HepG2 (cell line): Measurements from ENCODE around the gene ITGAE. TPM values are rescaled to one million over a fixed set of nuclear protein-coding genes. Genes with fewer than 3 reads are reported as not detected.

Experiments used
- CREB1 ChIP-seq, 2 experiments: fragments of 450-650 bp in 1 of 2; IDR thresholded peaks; 2 replicates each; pipeline ENCODE4 v1.6.1; 2016 to 2017; ENCODE audit warnings: control low read depth in 1 of 2, mild to moderate bottlenecking in 1 of 2, missing compliant biosample characterization in 1 of 2, missing genetic modification characterization in 1 of 2
- CSRNP1 ChIP-seq: sonication (generic); formaldehyde crosslinking; IDR thresholded peaks from 2 replicates; pipeline ENCODE4 v1.8.1; 2023; ENCODE audit warnings: mild to moderate bottlenecking, missing genetic modification reagents
- HNRNPL ChIP-seq: fragments of 200-400 bp; formaldehyde crosslinking; IDR thresholded peaks from 2 replicates; pipeline ENCODE4 v1.6.1; 2017; ENCODE audit warnings: mild to moderate bottlenecking, low read depth, low read length
- IRF1 ChIP-seq: sonication (generic); formaldehyde crosslinking; IDR thresholded peaks from 2 replicates; pipeline ENCODE4 v1.4.0; 2020; ENCODE audit warnings: low read depth, mild to moderate bottlenecking, missing genetic modification reagents
- KAT7 ChIP-seq: IDR thresholded peaks from 2 replicates; pipeline ENCODE4 v1.6.1; 2018; ENCODE audit warnings: borderline replicate concordance, missing compliant biosample characterization
- LCORL ChIP-seq, 2 experiments: fragments of 450-650 bp in 1 of 2; sonication (generic) in 1 of 2; formaldehyde crosslinking in 1 of 2; IDR thresholded peaks; 2 replicates each; pipeline versions ENCODE4 v1.5.0 to v1.6.1; 2017 to 2020; ENCODE audit warnings: antibody characterized with exemption in 1 of 2, missing genetic modification reagents in 1 of 2
- MAFF ChIP-seq: IDR thresholded peaks from 2 replicates; pipeline ENCODE4 v1.6.1; 2011; ENCODE audit warnings: low read depth, low read length, improper control_type of control experiment
- NFKB2 ChIP-seq: sonication (generic); formaldehyde crosslinking; IDR thresholded peaks from 2 replicates; pipeline ENCODE4 v1.4.0; 2020; ENCODE audit warnings: missing genetic modification reagents, borderline replicate concordance
- SMARCC2 ChIP-seq: fragments of 450-650 bp; IDR thresholded peaks from 2 replicates; pipeline ENCODE4 v1.6.1; 2017; ENCODE audit warnings: antibody characterized with exemption, mild to moderate bottlenecking
- SRSF1 ChIP-seq: fragments of 200-400 bp; formaldehyde crosslinking; optimal IDR thresholded peaks from 2 replicates; pipeline ENCODE3; 2017; ENCODE audit warnings: mild to moderate bottlenecking, low read depth, low read length, moderate library complexity
- STAT5B ChIP-seq: sonication (generic); formaldehyde crosslinking; IDR thresholded peaks from 2 replicates; pipeline ENCODE4 v1.4.0; 2020; ENCODE audit warnings: missing genetic modification reagents
- YEATS2 ChIP-seq: sonication (generic); formaldehyde crosslinking; IDR thresholded peaks from 2 replicates; pipeline ENCODE4 v1.4.0; 2020; ENCODE audit warnings: missing genetic modification reagents, borderline replicate concordance
- ZNF143 ChIP-seq: sonication (generic); formaldehyde crosslinking; IDR thresholded peaks from 2 replicates; pipeline ENCODE4 v1.4.0; 2020; ENCODE audit warnings: missing genetic modification reagents
- ZNF263 ChIP-seq: sonication (generic); formaldehyde crosslinking; IDR thresholded peaks from 2 replicates; pipeline ENCODE4 v1.4.0; 2020; ENCODE audit warnings: missing genetic modification reagents
- ZNF546 ChIP-seq: sonication (generic); formaldehyde crosslinking; conservative IDR thresholded peaks from 2 replicates; pipeline ENCODE4 v1.8.1; 2023; ENCODE audit warnings: mild to moderate bottlenecking, missing genetic modification reagents
- ZNF552 ChIP-seq: sonication (generic); formaldehyde crosslinking; IDR thresholded peaks from 2 replicates; pipeline ENCODE4 v1.9.0; 2022; ENCODE audit warnings: missing genetic modification reagents, mild to moderate bottlenecking, borderline replicate concordance
- ZNF577 ChIP-seq: sonication (generic); formaldehyde crosslinking; IDR thresholded peaks from 2 replicates; pipeline ENCODE4 v1.4.0; 2020; ENCODE audit warnings: mild to moderate bottlenecking, low read depth, missing genetic modification reagents, borderline replicate concordance
- ZNF605 ChIP-seq: sonication (generic); formaldehyde crosslinking; IDR thresholded peaks from 2 replicates; pipeline ENCODE4 v1.8.0; 2022; ENCODE audit warnings: mild to moderate bottlenecking, missing genetic modification reagents
- ZNF703 ChIP-seq: sonication (generic); formaldehyde crosslinking; IDR thresholded peaks from 2 replicates; pipeline ENCODE4 v1.5.1; 2020; ENCODE audit warnings: missing genetic modification reagents, mild to moderate bottlenecking, moderate library complexity, borderline replicate concordance
- polyA plus RNA-seq, 8 experiments: library from polyadenylated mRNA; depleted of rRNA in 3 of 8; stranded (reverse) in 7 of 8; unstranded in 1 of 8; fragments of >200 nt; fragmentation: Illumina TruSeq in 4 of 8; extraction: Trizol in 4 of 8; gene quantifications; 2 replicates each; pipeline versions ENCODE4 v1.2.1 to v1.2.3, GENCODE V29; 2011 to 2016; ENCODE audit warnings: low read depth in 4 of 8, missing spikeins in 1 of 8, mixed read lengths in 1 of 8; ENCODE audit not compliant: insufficient read depth in 1 of 8
- total RNA-seq, 5 experiments: library from RNA; depleted of rRNA; stranded (reverse); fragments of >200 nt; fragmentation: Illumina TruSeq; extraction: Trizol; gene quantifications; 2 replicates each; pipeline ENCODE4 v1.2.3, GENCODE V29; 2016; ENCODE audit warnings: low read depth in 1 of 5
- TF ChIP-seq, protein P1 (sequence below): sonication (generic); formaldehyde crosslinking; IDR thresholded peaks from 2 replicates; pipeline ENCODE4 v1.4.0; 2020; ENCODE audit warnings: missing genetic modification reagents, mild to moderate bottlenecking, borderline replicate concordance
- TF ChIP-seq, protein P2 (sequence below): IDR thresholded peaks from 2 replicates; pipeline ENCODE4 v1.6.1; 2016; ENCODE audit warnings: low read depth, control low read depth
- TF ChIP-seq, protein P3 (sequence below): IDR thresholded peaks from 2 replicates; pipeline ENCODE4 v1.6.1; 2016; ENCODE audit warnings: low read depth, borderline replicate concordance

ITGAE gene
- total and polyA plus RNA-seq, 2 of the 13 experiments (the other 11 are each of a cell fraction or from before 2014, with no cell fraction given): 42.3 to 49.0 TPM

DNA sequence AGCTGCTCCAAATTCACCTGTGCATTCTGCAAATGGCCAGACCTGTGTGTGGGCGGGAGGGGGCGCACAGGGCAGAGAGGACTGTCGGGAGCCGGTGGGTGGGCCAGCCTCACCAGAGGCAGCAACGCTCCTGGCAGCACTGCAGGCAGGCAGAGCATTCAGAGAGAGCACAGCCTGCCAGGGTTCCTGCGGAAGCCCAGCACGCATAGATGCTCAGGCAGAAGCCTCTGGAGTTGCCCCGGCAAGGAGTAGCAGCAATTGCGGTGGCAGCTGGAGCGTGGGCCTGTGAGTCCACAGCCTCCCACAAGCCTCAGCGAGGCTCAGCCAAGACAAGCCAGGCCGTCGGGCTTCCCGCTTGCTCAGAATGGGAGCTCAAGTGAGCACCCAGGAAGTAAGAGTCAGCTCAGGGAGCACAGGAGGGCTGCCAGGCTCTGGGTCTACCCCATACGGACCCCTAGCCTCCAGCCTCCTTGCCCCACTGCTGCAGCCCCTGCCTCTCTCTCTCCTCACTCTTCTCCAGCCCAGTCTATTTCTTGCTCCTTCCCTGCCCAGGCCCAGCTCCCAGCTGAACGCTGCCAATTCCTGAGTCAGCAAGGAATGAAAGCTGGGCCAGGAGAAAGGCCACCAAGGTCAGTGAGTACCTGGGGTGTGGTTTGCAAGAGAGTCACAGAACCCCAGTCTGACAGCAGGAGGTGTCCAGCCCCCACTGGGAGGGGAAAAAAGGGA is 122.7 kb downstream of the ITGAE start (continued):
- TF ChIP-seq ZNF577 (CRISPR knock-in tag) (no peak), ZNF143 (CRISPR knock-in tag) (peak; percentile 65), ZNF263 (CRISPR knock-in tag) (peak; percentile 91), ZNF605 (CRISPR knock-in tag) (peak; percentile 60), LCORL (IDR thresholded peaks at IDR 0.05) (no peak), LCORL (CRISPR knock-in tag; IDR thresholded peaks at IDR 0.05) (no peak), YEATS2 (CRISPR knock-in tag) (no peak), NFKB2 (CRISPR knock-in tag) (no peak), CSRNP1 (no peak), MAFF (peak; percentile 68), ZNF546 (CRISPR knock-in tag) (no peak), IRF1 (no peak), KAT7 (no peak), HNRNPL (no peak), STAT5B (CRISPR knock-in tag) (no peak), SRSF1 (no peak), ZNF552 (CRISPR knock-in tag) (no peak), SMARCC2 (no peak), ZNF703 (CRISPR knock-in tag) (no peak), CREB1 (IDR thresholded peaks at IDR 0.05) (no peak), CREB1 (CRISPR knock-in tag; IDR thresholded peaks at IDR 0.05) (no peak)
- TF ChIP-seq, protein P1, sequence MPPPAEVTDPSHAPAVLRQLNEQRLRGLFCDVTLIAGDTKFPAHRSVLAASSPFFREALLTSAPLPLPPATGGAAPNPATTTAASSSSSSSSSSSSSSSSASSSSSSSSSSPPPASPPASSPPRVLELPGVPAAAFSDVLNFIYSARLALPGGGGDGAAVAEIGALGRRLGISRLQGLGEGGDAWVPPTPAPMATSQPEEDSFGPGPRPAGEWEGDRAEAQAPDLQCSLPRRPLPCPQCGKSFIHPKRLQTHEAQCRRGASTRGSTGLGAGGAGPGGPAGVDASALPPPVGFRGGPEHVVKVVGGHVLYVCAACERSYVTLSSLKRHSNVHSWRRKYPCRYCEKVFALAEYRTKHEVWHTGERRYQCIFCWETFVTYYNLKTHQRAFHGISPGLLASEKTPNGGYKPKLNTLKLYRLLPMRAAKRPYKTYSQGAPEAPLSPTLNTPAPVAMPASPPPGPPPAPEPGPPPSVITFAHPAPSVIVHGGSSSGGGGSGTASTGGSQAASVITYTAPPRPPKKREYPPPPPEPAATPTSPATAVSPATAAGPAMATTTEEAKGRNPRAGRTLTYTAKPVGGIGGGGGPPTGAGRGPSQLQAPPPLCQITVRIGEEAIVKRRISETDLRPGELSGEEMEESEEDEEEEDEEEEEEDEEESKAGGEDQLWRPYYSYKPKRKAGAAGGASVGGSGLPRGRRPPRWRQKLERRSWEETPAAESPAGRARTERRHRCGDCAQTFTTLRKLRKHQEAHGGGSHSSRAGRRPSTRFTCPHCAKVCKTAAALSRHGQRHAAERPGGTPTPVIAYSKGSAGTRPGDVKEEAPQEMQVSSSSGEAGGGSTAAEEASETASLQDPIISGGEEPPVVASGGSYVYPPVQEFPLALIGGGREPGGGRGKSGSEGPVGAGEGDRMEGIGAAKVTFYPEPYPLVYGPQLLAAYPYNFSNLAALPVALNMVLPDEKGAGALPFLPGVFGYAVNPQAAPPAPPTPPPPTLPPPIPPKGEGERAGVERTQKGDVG: no peak
- TF ChIP-seq, protein P2, sequence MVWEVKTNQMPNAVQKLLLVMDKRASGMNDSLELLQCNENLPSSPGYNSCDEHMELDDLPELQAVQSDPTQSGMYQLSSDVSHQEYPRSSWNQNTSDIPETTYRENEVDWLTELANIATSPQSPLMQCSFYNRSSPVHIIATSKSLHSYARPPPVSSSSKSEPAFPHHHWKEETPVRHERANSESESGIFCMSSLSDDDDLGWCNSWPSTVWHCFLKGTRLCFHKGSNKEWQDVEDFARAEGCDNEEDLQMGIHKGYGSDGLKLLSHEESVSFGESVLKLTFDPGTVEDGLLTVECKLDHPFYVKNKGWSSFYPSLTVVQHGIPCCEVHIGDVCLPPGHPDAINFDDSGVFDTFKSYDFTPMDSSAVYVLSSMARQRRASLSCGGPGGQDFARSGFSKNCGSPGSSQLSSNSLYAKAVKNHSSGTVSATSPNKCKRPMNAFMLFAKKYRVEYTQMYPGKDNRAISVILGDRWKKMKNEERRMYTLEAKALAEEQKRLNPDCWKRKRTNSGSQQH: no peak
- TF ChIP-seq, protein P3, sequence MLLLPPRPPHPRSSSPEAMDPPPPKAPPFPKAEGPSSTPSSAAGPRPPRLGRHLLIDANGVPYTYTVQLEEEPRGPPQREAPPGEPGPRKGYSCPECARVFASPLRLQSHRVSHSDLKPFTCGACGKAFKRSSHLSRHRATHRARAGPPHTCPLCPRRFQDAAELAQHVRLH (CRISPR knock-in tag): 0 out of 2 replicates have a peak, but pooled peaks have one; percentile 47
